HG03045 (cell line): ENCODE data around the gene TAF15.
A peak's percentile ranks its signal among the peaks of the same experiment; 100 is the strongest.

Experiments
- ATAC-seq: cut with Tn5 transposase; IDR thresholded peaks from one replicate; pipeline ENCODE4 v1.9.1; 2021; ENCODE audit warnings: mild to moderate bottlenecking, moderate library complexity; ENCODE audit not compliant: unreplicated experiment

The TAF15 gene

GRCh38 chr17:35808962-35809854 is at the start of gene TAF15:
TSS of gene TAF15 (plus strand) at chr17:35809484. CDS start at chr17:35809570, 86 bp downstream.
- ATAC-seq = peak; percentile 92

DNA sequence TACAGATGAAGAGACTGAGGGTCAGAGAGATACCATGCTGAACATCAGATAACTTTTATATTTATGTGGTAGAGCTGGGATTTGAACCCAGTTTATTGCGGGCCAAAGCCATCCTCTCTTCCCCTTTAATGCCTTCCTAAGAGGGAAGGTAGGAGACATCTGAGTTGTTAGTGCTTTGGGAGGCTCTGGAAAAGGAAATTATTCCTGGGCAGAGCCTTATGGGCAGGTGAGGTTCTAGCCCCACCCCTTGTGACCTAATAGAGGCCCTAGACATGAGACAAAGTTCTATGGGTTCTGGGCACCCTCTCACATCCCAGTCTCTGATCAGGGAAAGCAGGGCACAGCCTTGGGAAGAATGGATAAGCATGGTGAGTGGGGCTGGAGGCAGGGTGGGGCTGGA is 48.7 kb upstream of the TAF15 start, which contains the start of gene C17orf50:
Gene C17orf50 (plus strand): TSS at position 301 of the 400 bp plus-strand sequence. CDS start 55 bp downstream, at position 356.
- no peak for ATAC-seq

DNA sequence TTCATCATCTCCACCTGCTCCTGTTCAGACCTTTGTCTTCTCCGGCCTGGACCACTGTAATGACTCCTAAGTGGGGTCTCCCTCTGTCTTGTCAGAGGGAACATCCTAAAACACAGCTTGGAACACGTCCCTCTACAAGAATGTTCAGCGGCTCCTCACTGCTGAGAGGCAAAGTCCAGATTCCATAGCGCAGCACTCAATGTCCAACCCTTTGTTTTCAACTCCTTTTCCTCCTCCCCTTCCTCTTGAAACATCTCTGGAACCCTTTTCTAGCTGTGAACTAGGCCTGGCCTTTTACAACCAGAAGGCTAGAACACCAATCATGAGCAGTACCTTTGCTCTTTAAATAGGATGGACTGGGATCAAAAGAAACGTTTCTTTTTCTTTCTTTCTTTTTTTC is 47.7 kb upstream of the TAF15 start:
- ATAC-seq = no peak

- ATAC-seq = no peak
Measured at GRCh38 chr17:35763767-35764122, 45.5 kb upstream of the TAF15 start.

DNA sequence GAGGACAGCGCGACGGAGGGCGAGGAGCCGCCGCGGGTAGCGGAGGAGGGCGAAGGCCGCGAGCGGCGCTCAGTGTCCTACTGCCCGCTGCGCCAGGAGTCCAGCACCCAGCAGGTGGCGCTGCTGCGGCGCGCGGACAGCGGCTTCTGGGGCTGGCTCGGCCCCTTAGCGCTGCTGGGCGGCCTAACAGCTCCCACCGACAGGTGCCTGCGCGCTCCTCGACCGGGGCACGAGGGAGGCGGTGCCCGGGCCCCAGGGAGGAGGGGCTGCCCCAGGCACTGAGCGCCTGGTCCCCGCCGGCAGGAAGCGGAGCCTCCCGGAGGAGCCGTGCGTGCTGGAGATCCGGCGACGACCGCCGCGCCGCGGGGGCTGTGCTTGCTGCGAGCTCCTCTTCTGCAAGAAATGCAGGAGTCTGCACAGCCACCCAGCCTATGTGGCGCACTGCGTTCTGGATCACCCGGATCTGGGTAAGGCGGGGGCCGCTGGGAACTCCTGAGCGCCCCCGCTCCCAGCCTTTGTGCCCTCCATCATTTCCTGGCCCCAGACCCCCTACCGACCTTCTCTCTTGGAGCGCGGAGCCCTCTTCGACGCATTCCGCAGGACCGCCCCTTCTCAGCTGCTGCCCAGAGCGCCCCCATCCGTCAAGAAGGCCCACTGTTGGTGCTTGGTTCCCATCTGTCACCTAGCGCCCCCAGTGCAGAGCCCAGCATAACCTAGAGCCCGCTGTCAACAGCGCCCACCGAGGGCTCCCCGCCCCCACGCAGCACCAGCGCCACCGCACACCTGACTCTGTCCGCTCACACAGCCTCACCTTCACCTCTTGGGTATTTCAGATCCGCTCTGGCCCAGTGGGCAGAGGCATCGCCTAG is 44.9 kb upstream of the TAF15 start:
- ATAC-seq = peak; percentile 86

DNA sequence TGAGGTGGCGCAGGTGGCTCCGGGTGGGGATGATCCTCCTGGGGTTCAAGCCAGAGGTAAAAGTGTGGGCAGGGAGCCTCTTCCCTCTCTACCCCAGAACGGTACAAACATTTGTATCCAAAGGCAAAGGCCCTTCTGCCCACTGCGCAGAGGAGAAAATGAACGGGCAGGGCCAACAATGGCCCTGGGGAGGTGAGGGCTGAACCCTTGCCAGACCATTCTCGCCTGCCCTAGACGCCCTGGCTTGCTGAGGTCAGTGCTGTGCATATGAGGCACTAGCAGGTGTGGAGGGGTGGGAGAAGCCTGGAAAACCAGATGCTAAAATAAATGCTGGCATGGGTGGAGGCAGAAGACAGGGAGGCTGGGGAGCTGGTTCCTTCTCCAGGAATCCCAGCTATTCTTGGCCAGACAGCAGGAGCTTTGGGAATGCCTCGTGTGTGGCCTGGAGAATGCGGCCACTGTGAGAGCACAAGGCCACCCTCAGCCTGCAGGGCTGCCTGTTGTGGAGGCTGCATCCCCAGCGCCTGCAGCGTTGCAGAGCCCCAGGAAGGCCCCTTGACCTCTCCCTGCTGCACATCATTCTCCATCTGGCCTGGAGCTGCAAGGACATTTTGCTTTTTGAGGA is 44.1 kb upstream of the TAF15 start:
- ATAC-seq = no peak

DNA sequence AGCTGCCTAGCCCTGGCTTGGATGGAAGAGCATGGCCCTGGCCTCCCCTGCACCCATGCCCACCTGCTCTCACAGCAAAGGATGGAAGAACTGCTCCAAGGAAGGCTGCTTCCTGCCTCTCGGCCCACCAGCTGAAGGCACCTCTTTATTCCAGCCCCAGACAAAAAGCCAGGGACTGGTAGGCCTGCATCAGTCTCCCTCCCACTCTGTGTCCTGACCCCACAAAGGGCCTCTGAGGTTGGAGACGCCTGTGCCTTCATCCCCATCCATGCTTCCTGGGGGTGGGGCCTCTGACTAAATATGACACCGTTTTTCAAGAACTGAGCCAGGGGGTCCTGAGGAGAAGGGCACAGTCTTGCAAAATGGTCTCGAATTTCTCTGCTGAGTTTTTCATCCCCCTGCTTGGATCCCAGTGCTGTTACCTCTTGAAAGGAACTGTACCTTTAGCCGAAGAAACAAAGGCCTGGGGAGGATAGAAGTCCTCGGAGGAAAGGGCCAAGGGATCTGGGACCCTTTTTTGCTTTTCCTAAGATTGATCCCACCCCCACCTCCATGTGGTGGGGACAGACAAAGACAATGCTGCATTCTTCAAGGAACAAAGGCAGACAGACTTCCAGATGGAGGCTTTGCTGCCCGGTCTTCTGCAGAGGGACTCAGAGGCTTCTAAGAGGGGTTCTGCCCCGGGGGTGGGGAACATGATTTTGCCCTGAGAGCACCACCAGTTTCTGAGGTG is 43.4 kb upstream of the TAF15 start:
- ATAC-seq = no peak

DNA sequence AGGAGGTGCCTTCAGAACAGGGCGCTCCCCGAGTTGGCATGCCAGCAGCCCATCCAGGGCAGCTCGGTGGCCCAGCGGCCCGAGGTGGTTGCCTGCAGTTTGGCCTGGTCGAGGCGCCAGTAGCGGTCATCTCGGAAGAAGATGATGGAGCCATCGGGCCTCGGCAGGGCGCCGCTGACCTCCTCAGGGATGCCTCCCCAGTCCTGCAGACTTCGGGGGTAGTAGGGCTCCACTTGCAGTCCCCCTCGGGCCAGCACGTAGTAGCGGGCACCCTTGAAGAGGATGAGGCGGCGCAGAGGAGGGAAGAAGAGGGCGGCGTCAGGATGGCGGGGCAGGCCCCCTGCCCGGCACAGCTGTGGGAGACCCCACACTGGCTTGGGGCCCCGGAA is 42.8 kb upstream of the TAF15 start:
- ATAC-seq = no peak

- no peak for ATAC-seq
Measured at GRCh38 chr17:35766903-35767510, 42.3 kb upstream of the TAF15 start.

DNA sequence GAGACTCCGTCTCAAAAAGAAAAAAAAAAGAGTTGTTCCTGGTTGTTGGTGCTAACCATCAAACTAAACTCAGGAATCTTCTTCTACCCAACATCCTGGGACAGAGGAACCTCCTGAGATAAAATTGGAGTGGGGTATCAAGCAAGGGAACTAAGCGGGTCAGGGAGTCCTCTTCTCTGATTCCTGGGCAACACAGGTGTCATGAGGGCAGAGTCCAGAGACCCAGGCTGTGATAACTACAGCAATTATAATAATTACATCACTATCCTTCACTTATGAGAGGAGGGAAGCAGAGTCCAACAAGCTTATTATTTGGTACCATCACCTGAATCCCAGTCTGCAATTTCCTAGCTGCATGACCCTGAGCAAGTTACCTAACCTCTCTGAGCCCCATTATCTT is 40.5 kb upstream of the TAF15 start:
- no peak for ATAC-seq

DNA sequence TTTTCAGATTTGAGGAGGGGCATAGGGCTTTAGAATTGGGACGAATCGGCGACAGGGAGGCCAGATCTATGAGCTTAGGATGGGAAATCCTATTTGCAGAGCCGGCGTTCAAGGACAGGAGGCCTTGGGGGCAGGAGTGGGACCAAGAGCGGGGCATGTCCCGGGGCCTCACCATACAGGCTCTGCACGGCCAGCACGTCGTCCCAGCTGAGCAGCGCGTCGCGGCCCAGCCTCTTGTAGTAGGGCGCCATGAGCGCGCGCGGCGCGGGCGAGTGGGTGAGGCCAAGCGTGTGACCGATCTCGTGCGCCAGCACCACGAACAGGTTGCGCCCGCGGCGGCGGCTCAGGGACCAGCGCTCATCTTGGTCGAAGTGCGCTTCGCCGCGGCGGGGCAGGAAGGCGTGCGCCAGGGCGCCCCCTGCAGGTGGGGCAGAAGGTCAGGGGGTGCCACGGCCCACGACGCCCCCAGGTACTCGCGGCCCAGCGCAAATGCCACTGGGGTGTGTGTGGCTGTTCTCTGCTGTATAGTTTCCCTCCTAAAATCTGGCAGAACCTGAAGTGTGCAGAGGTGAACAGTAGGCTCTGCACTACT is 39.3 kb upstream of the TAF15 start:
- ATAC-seq = no peak

DNA sequence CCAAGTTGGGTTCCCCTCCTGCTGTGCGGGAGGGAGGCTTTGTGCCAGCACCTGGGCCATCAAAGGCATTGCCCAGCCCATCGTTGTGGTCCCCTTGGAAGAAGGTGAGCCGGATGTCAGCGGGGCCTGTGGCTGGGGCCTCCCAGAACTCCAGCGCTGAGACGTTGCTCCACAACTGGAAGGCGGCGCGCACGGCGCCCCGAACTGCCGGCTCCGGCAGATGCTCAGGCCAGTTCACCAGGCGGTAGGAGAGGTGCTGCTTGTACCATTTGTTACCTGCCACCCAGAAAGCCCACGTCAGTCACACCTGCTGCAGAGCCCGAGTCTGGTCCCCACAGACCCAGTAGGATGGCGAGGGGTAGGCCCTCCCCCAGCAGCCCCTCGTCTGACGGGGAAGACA is 36.2 kb upstream of the TAF15 start:
- ATAC-seq = no peak

GRCh38 chr17:35773679-35774425 is 35.4 kb upstream of the TAF15 start:
- ATAC-seq = no peak

DNA sequence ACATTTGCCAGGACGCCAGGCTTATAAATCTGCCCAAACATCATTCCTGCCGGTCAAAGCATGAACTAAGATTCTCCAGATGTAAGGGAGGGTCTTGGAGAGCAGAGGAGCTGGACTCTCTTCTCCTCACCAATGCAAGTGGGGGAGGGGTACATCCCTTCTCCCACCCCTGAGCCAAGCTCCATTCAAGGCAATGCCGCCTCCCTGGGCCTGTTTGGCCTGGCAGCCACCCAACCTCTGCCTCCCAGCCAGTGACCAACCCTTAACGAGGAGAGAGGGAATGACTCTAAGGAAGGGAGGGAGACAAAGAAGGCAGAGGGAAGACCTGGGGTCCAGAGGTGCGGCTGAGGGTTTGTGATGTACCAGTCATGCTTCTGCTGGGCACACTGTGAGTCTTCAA is 34.8 kb upstream of the TAF15 start:
- no peak for ATAC-seq

DNA sequence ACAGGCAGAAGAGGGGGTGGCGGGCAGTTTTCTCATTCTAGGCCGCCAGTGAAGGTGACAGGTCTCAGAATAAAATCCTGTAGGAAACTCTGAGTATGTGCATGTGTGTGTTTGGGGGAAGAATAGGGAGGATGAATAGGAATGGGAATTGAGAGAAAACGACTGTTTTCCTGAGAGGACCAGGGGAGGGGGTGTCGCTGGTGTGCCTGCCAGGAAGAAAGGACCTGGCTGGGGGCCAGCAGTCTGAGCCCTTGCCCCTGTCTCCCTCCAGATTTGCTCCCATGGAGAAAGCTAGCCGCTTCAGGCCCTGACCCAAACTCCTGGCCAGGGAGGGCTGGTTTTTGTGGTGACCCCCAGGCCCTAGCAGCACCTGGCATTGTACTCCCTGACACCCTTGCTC is 34.2 kb upstream of the TAF15 start:
- ATAC-seq = no peak

- no peak for ATAC-seq
Measured at GRCh38 chr17:35775583-35775982, 33.7 kb upstream of the TAF15 start.

DNA sequence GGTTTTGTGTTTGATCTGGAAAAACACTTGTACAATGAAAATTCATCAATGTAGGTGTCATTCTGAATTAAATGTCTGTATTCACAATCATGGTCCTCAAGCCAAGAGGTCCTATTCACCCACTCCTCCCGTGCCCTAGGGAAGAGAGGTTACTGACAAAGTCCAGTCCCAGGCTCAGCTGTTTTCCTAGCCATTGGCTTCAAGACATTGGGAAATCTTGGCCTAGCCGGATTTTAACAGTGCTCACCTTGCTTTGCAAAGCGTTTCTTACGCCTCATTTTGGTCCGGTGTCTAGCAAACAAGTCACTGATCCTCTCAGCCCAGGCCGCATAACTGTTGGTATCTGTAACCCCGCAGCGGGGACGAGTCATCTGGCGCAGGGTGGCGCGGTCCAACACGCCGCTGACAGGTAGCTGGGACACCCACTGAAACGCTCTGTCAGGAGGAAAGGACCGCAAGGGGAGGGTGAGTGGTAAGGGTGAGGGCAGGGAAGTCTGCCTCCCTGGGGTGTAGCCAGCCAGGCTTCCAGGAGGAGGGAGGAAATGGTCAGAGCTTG is 30.6 kb upstream of the TAF15 start:
- ATAC-seq = no peak

DNA sequence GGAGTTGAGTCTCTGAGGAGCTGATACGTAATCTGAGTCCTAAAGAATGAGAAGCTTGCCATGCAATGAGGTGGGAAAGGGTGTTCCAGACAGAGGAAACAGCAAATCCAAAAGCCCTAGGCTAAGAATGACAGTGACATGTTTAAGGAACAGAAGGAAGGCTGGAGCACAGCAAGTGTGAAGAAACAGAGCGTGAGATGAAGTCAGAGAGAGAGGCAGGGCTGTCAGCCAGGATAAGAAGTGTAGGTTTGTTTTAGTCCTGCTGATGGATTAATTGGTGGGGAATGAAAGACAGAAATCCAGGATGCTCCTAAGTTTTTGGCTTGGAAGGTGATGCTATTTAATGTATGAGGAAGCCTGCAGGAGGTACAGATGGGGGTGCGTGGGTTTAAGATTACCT is 28.3 kb upstream of the TAF15 start:
- no peak for ATAC-seq

DNA sequence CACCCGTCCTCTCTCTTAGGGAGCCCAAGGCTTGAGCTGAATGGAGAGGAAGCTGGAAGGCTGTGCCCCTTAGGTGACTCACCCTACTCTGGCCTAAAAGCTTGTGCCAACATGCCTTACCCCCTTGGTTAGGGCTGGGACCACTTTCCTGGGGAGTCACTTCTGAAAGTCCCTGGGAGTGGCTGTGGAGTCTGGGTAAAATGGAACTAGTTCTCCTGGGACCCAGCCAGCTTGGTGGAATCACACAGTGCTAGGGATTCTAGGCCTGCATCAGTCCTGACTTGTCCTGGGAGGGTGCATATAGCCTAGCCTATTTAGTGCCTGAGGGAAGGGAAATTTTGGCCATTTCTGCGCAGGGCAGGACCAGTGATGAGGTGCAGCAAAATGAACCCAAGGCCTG is 24.4 kb upstream of the TAF15 start:
- ATAC-seq = no peak
